HepG2 (cell line): ENCODE data around the gene NARS2.

ENCODE experiments used
- CCAR2 ChIP-seq: fragments of 200-400 bp; formaldehyde crosslinking; optimal IDR thresholded peaks from 2 replicates; pipeline ENCODE3; 2018; ENCODE audit warnings: low read depth, mild to moderate bottlenecking, low read length, moderate library complexity
- CEBPB ChIP-seq: IDR thresholded peaks from 2 replicates; pipeline ENCODE4 v1.6.1; 2011; ENCODE audit warnings: low read depth, low read length, improper control_type of control experiment, borderline replicate concordance
- EP300 ChIP-seq, 3 experiments: sonication (generic) in 1 of 3; formaldehyde crosslinking in 1 of 3; IDR thresholded peaks; 2 replicates each; pipeline versions ENCODE4 v1.5.1 to v1.6.1; 2011 to 2020; ENCODE audit warnings: low read depth in 2 of 3, low read length in 2 of 3, borderline replicate concordance in 1 of 3, improper control_type of control experiment in 1 of 3, mild to moderate bottlenecking in 1 of 3, missing genetic modification reagents in 1 of 3, moderate library complexity in 1 of 3
- KDM1A ChIP-seq: IDR thresholded peaks from 2 replicates; pipeline ENCODE4 v1.6.1; 2016; ENCODE audit warnings: missing compliant biosample characterization
- MED13 ChIP-seq: sonication (generic); formaldehyde crosslinking; IDR thresholded peaks from 2 replicates; pipeline ENCODE4 v1.5.0; 2020; ENCODE audit warnings: missing genetic modification reagents
- ZNF24 ChIP-seq: fragments of 450-650 bp; IDR thresholded peaks from 2 replicates; pipeline ENCODE4 v1.6.1; 2017; ENCODE audit warnings: antibody characterized with exemption, mild to moderate bottlenecking
- ZNF292 ChIP-seq: sonication (generic); formaldehyde crosslinking; IDR thresholded peaks from 2 replicates; pipeline ENCODE4 v1.8.1; 2022; ENCODE audit warnings: mild to moderate bottlenecking, low read depth, missing genetic modification reagents, borderline replicate concordance
- ZNF816 ChIP-seq: sonication (generic); formaldehyde crosslinking; IDR thresholded peaks from 2 replicates; pipeline ENCODE4 v1.8.0; 2022; ENCODE audit warnings: missing genetic modification reagents, mild to moderate bottlenecking, borderline replicate concordance
- TF ChIP-seq, protein P1 (sequence below), 2 experiments: IDR thresholded peaks; 2 replicates each; pipeline ENCODE4 v1.6.1; 2011 to 2012; ENCODE audit warnings: low read length in 2 of 2, borderline replicate concordance in 1 of 2, low read depth in 1 of 2, mild to moderate bottlenecking in 1 of 2, moderate library complexity in 1 of 2
- TF ChIP-seq, protein P2 (sequence below): IDR thresholded peaks from 2 replicates; pipeline ENCODE4 v1.6.1; 2016; ENCODE audit warnings: low read depth
- TF ChIP-seq, protein P3 (sequence below): sonication (generic); formaldehyde crosslinking; IDR thresholded peaks from 2 replicates; pipeline ENCODE4 v1.5.0; 2020; ENCODE audit warnings: mild to moderate bottlenecking, missing genetic modification reagents, moderate library complexity

DNA sequence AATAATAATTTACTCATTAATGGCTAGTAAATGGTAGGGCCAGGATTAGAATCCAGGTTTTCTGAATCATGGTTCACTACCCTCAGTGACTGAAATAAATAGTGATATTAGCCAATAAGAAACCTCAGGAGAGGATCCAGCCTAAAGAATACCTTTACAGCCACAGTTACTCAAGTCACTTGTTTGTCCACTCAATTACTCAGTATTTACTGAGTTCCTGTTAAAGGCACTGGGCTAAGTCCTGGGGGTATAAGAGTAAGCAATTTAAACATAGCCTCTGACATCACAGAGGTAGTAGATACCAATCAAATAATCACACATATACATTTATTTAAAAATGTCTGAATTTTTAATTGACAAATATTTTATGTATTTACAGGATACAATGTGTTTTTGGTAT, 100.2 kb downstream of the NARS2 start:
- TF ChIP-seq ZNF816 (CRISPR knock-in tag) (no peak), ZNF24 (no peak), MED13 (no peak), EP300 (IDR thresholded peaks at IDR 0.05; ENCODE audit: low read depth in 2 of 2, low read length in 2 of 2) (no peak), EP300 (CRISPR knock-in tag; IDR thresholded peaks at IDR 0.05; ENCODE audit: borderline replicate concordance) (no peak), KDM1A (CRISPR knock-in tag) (no peak), CCAR2 (no peak), CEBPB (no peak), ZNF292 (no peak)
- TF ChIP-seq, protein P1, sequence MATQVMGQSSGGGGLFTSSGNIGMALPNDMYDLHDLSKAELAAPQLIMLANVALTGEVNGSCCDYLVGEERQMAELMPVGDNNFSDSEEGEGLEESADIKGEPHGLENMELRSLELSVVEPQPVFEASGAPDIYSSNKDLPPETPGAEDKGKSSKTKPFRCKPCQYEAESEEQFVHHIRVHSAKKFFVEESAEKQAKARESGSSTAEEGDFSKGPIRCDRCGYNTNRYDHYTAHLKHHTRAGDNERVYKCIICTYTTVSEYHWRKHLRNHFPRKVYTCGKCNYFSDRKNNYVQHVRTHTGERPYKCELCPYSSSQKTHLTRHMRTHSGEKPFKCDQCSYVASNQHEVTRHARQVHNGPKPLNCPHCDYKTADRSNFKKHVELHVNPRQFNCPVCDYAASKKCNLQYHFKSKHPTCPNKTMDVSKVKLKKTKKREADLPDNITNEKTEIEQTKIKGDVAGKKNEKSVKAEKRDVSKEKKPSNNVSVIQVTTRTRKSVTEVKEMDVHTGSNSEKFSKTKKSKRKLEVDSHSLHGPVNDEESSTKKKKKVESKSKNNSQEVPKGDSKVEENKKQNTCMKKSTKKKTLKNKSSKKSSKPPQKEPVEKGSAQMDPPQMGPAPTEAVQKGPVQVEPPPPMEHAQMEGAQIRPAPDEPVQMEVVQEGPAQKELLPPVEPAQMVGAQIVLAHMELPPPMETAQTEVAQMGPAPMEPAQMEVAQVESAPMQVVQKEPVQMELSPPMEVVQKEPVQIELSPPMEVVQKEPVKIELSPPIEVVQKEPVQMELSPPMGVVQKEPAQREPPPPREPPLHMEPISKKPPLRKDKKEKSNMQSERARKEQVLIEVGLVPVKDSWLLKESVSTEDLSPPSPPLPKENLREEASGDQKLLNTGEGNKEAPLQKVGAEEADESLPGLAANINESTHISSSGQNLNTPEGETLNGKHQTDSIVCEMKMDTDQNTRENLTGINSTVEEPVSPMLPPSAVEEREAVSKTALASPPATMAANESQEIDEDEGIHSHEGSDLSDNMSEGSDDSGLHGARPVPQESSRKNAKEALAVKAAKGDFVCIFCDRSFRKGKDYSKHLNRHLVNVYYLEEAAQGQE (IDR thresholded peaks at IDR 0.05; ENCODE audit: borderline replicate concordance in 1 of 2, low read depth in 1 of 2, low read length in 2 of 2), result no peak
- TF ChIP-seq, protein P2, sequence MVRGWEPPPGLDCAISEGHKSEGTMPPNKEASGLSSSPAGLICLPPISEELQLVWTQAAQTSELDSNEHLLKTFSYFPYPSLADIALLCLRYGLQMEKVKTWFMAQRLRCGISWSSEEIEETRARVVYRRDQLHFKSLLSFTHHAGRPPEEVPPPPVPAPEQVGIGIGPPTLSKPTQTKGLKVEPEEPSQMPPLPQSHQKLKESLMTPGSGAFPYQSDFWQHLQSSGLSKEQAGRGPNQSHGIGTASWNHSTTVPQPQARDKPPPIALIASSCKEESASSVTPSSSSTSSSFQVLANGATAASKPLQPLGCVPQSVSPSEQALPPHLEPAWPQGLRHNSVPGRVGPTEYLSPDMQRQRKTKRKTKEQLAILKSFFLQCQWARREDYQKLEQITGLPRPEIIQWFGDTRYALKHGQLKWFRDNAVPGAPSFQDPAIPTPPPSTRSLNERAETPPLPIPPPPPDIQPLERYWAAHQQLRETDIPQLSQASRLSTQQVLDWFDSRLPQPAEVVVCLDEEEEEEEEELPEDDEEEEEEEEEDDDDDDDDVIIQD, result no peak
- TF ChIP-seq, protein P3, sequence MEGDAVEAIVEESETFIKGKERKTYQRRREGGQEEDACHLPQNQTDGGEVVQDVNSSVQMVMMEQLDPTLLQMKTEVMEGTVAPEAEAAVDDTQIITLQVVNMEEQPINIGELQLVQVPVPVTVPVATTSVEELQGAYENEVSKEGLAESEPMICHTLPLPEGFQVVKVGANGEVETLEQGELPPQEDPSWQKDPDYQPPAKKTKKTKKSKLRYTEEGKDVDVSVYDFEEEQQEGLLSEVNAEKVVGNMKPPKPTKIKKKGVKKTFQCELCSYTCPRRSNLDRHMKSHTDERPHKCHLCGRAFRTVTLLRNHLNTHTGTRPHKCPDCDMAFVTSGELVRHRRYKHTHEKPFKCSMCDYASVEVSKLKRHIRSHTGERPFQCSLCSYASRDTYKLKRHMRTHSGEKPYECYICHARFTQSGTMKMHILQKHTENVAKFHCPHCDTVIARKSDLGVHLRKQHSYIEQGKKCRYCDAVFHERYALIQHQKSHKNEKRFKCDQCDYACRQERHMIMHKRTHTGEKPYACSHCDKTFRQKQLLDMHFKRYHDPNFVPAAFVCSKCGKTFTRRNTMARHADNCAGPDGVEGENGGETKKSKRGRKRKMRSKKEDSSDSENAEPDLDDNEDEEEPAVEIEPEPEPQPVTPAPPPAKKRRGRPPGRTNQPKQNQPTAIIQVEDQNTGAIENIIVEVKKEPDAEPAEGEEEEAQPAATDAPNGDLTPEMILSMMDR (CRISPR knock-in tag), result no peak
